ENCODE measurements around the gene HACD3.

- TF ChIP-seq CTCF (conservative IDR thresholded peaks at IDR 0.05; ENCODE audit: low read depth, low read length) (no peak), EZH2 (IDR thresholded peaks at IDR 0.05; ENCODE audit: borderline replicate concordance, low read depth, low read length, poor library complexity, severe bottlenecking) (no peak)
These were observed 53.4 kb downstream of the HACD3 start for GRCh38 chr15:65583701-65584100.
